ENCODE data around the gene S100A3. TPM values are rescaled to one million over a fixed set of nuclear protein-coding genes. Genes with fewer than 3 reads are reported as not detected.
A peak's percentile ranks its signal among the peaks of the same experiment; 100 is the strongest.

S100A3 gene
- total RNA-seq, 1 donor: not detected

- Histone ChIP-seq H3K27me3 (ENCODE audit: insufficient read depth, low read length) (no peaks in the 10 kb centered on the region), H3K9me3 (ENCODE audit: low read depth, low read length) (no peaks in the 10 kb centered on the region), H3K4me1 (ENCODE audit: insufficient read depth, low read length) (peaks cover 96% of the 10 kb centered on the region), H3K4me3 (ENCODE audit: low read length) (no peak overlapping the region)
Observed at GRCh38 chr1:153546796-153547559, 2.1 kb downstream of the S100A3 start.

- peak overlapping the region; percentile 82 for H3K4me3 ChIP-seq (ENCODE audit: low read length)
- no peaks in the 10 kb centered on the region for H3K27me3 ChIP-seq (ENCODE audit: insufficient read depth, low read length)
- H3K4me1 ChIP-seq (ENCODE audit: insufficient read depth, low read length): peaks cover 99% of the 10 kb centered on the region
- no peaks in the 10 kb centered on the region for H3K9me3 ChIP-seq (ENCODE audit: low read depth, low read length)
Observed at GRCh38 chr1:153546371-153546770, 2.7 kb downstream of the S100A3 start.

GRCh38 chr1:153545067-153546055 is 3.7 kb downstream of the S100A3 start, which contains the start of gene S100A4:
TSS of gene S100A4 (minus strand) at chr1:153545806. CDS start at chr1:153544794, 1,012 bp downstream.
- H3K4me3 ChIP-seq (ENCODE audit: low read length): peak within 1 kb of the TSS; percentile 82
- H3K4me1 ChIP-seq (ENCODE audit: insufficient read depth, low read length): peaks cover 99% of the 10 kb centered on the region
- H3K27me3 ChIP-seq (ENCODE audit: insufficient read depth, low read length): no peaks in the 10 kb centered on the region
- no peaks in the 10 kb centered on the region for H3K9me3 ChIP-seq (ENCODE audit: low read depth, low read length)

GRCh38 chr1:153544453-153545066 is 4.5 kb downstream of the S100A3 start:
- Histone ChIP-seq H3K9me3 (ENCODE audit: low read depth, low read length) (no peaks in the 10 kb centered on the region), H3K4me1 (ENCODE audit: insufficient read depth, low read length) (peaks cover 100% of the 10 kb centered on the region), H3K4me3 (ENCODE audit: low read length) (peak overlapping the region; percentile 82), H3K27me3 (ENCODE audit: insufficient read depth, low read length) (no peaks in the 10 kb centered on the region)

- Histone ChIP-seq H3K4me3 (ENCODE audit: low read length) (peak overlapping the region; percentile 6), H3K4me1 (ENCODE audit: insufficient read depth, low read length) (peaks cover 94% of the 10 kb centered on the region), H3K27me3 (ENCODE audit: insufficient read depth, low read length) (no peaks in the 10 kb centered on the region), H3K9me3 (ENCODE audit: low read depth, low read length) (no peaks in the 10 kb centered on the region)
Observed at GRCh38 chr1:153543736-153544135, 5.3 kb downstream of the S100A3 start.

GRCh38 chr1:153542956-153543711 is 5.9 kb downstream of the S100A3 start:
- H3K4me3 ChIP-seq (ENCODE audit: low read length): no peak overlapping the region
- H3K4me1 ChIP-seq (ENCODE audit: insufficient read depth, low read length): peaks cover 92% of the 10 kb centered on the region
- no peaks in the 10 kb centered on the region for H3K27me3 ChIP-seq (ENCODE audit: insufficient read depth, low read length)
- H3K9me3 ChIP-seq (ENCODE audit: low read depth, low read length): no peaks in the 10 kb centered on the region

- Histone ChIP-seq H3K9me3 (ENCODE audit: low read depth, low read length) (no peaks in the 10 kb centered on the region), H3K4me3 (ENCODE audit: low read length) (no peak overlapping the region), H3K27me3 (ENCODE audit: insufficient read depth, low read length) (no peaks in the 10 kb centered on the region), H3K4me1 (ENCODE audit: insufficient read depth, low read length) (peaks cover 81% of the 10 kb centered on the region)
Observed at GRCh38 chr1:153541641-153542590, 7.1 kb downstream of the S100A3 start.

GRCh38 chr1:153540394-153541361 is 8.4 kb downstream of the S100A3 start, which contains the start of gene S100A5:
TSS of gene S100A5 (minus strand) at chr1:153540934. CDS start at chr1:153540191, 743 bp downstream.
- H3K27me3 ChIP-seq (ENCODE audit: insufficient read depth, low read length): no peaks in the 10 kb centered on the region
- H3K9me3 ChIP-seq (ENCODE audit: low read depth, low read length): no peaks in the 10 kb centered on the region
- H3K4me3 ChIP-seq (ENCODE audit: low read length): no peak within 1 kb of the TSS
- H3K4me1 ChIP-seq (ENCODE audit: insufficient read depth, low read length): peaks cover 78% of the 10 kb centered on the region

GRCh38 chr1:153539395-153540093 is 9.5 kb downstream of the S100A3 start:
- Histone ChIP-seq H3K4me3 (ENCODE audit: low read length) (no peak overlapping the region), H3K27me3 (ENCODE audit: insufficient read depth, low read length) (no peaks in the 10 kb centered on the region), H3K4me1 (ENCODE audit: insufficient read depth, low read length) (peaks cover 78% of the 10 kb centered on the region), H3K9me3 (ENCODE audit: low read depth, low read length) (no peaks in the 10 kb centered on the region)

GRCh38 chr1:153538315-153538821 is 10.7 kb downstream of the S100A3 start:
- no peak overlapping the region for H3K4me3 ChIP-seq (ENCODE audit: low read length)
- no peaks in the 10 kb centered on the region for H3K27me3 ChIP-seq (ENCODE audit: insufficient read depth, low read length)
- peaks cover 78% of the 10 kb centered on the region for H3K4me1 ChIP-seq (ENCODE audit: insufficient read depth, low read length)
- no peaks in the 10 kb centered on the region for H3K9me3 ChIP-seq (ENCODE audit: low read depth, low read length)

GRCh38 chr1:153537376-153537730 is 11.7 kb downstream of the S100A3 start:
- Histone ChIP-seq H3K4me3 (ENCODE audit: low read length) (no peak overlapping the region), H3K4me1 (ENCODE audit: insufficient read depth, low read length) (peaks cover 78% of the 10 kb centered on the region), H3K9me3 (ENCODE audit: low read depth, low read length) (no peaks in the 10 kb centered on the region), H3K27me3 (ENCODE audit: insufficient read depth, low read length) (no peaks in the 10 kb centered on the region)
